Measurements from ENCODE around the gene RGS7. TPM values are rescaled to one million over a fixed set of nuclear protein-coding genes. Genes with fewer than 3 reads are reported as not detected.

RGS7 gene
- total RNA-seq, 4 donors from 2014 or later = 1.9 TPM; not detected in 3

DNA sequence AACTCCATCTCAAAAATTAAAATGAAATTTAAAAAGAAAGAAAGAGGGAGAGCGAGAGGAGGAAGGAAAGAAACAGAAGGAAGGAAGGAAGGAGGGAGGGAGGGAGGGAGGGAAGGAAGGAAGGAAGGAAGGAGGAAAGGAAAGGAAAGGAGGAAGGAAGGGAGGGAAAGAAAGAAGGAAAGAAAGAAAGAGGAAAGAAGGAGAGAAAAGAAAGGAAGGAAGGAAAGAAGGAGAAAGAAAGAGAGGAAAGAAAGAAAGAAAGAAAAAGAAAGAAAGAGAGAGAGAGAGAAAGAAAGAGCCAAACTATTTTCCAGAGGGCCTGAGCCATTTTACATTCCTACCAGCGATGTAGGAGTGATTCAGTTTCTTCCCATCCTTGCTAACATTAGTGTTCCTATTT, 364.0 kb downstream of the RGS7 start:
- TF ChIP-seq, protein P1, sequence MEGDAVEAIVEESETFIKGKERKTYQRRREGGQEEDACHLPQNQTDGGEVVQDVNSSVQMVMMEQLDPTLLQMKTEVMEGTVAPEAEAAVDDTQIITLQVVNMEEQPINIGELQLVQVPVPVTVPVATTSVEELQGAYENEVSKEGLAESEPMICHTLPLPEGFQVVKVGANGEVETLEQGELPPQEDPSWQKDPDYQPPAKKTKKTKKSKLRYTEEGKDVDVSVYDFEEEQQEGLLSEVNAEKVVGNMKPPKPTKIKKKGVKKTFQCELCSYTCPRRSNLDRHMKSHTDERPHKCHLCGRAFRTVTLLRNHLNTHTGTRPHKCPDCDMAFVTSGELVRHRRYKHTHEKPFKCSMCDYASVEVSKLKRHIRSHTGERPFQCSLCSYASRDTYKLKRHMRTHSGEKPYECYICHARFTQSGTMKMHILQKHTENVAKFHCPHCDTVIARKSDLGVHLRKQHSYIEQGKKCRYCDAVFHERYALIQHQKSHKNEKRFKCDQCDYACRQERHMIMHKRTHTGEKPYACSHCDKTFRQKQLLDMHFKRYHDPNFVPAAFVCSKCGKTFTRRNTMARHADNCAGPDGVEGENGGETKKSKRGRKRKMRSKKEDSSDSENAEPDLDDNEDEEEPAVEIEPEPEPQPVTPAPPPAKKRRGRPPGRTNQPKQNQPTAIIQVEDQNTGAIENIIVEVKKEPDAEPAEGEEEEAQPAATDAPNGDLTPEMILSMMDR (IDR thresholded peaks at IDR 0.05) = no peak
- no peak for TF ChIP-seq POLR2A (IDR thresholded peaks at IDR 0.05)
- H3K9me3 ChIP-seq = no peaks in the 10 kb centered on the region
- no peaks in the 10 kb centered on the region for H3K27me3 ChIP-seq
- no peaks in the 10 kb centered on the region for H3K36me3 ChIP-seq
- no peak overlapping the region for H3K27ac ChIP-seq
- H3K4me1 ChIP-seq = no peaks in the 10 kb centered on the region
- no peak for DNase-seq
- H3K4me3 ChIP-seq = no peak overlapping the region

DNA sequence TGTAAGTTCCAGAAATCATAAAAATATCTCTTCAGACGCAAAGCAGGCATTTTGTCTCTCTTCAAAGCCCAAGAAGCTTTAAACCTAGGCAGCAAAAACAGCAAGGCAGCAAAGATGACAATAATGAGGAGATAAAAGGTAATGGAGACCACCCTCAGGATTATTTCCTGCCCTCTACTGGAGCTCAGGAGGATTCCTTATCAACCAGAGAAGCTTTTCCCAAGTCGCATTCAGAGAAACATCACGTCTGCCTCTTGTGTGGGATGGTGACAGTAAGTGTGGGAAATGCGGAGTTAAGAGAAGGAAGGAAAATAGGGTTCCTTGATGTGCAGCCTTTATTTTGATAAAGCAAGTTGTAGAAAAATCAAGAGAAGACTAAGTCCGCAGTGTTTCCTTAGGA, 365.8 kb downstream of the RGS7 start:
- no peaks in the 10 kb centered on the region for H3K36me3 ChIP-seq
- no peaks in the 10 kb centered on the region for H3K4me1 ChIP-seq
- no peak overlapping the region for H3K4me3 ChIP-seq
- TF ChIP-seq, protein P1 (IDR thresholded peaks at IDR 0.05) = no peak
- no peak for TF ChIP-seq POLR2A (IDR thresholded peaks at IDR 0.05)
- DNase-seq = no peak
- no peak overlapping the region for H3K27ac ChIP-seq
- H3K9me3 ChIP-seq = no peaks in the 10 kb centered on the region
- no peaks in the 10 kb centered on the region for H3K27me3 ChIP-seq

DNA sequence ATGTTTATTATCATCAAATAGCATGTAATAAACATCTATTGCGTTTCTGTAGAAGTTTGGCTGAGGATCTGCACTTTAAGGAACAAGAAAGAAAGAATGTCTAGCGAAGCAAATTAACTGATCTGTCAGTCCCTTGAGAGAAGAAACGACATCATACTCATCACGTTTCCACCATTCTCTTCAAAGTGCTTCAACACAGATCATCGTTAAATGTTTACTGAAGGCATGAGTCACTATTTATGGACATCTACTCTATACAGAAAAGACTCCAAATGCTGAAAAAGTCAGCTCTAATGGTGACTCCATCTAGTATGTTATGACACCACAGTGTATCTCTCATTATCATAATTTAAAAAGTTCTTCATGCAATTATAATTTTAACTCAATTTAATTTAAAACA, 369.1 kb downstream of the RGS7 start:
- TF ChIP-seq, protein P1 (IDR thresholded peaks at IDR 0.05) = no peak
- no peak for TF ChIP-seq POLR2A (IDR thresholded peaks at IDR 0.05)
- no peak overlapping the region for H3K4me3 ChIP-seq
- no peaks in the 10 kb centered on the region for H3K9me3 ChIP-seq
- no peak overlapping the region for H3K27ac ChIP-seq
- no peaks in the 10 kb centered on the region for H3K36me3 ChIP-seq
- no peaks in the 10 kb centered on the region for H3K27me3 ChIP-seq
- no peaks in the 10 kb centered on the region for H3K4me1 ChIP-seq
- no peak for DNase-seq

DNA sequence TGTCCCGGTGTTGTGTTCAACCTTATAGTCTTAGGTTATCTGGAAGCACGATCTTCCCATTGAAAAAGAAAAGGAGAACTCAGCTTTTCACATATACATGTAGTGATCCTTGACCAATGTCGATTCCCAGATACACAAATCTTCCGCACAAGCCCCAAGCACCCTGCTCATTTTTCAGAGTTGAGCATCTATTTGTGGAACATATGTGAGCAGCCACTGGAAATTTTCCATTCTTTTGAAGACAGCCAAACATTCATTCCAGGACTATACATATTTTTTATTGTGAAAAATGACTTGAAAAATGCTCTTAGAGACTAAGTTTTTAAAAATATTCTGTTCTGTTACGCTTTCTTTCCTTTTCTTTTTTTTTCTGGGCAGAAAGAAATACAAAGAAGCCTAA, 371.9 kb downstream of the RGS7 start:
- no peak for DNase-seq
- Histone ChIP-seq H3K4me1 (no peaks in the 10 kb centered on the region), H3K27me3 (no peaks in the 10 kb centered on the region), H3K27ac (no peak overlapping the region), H3K36me3 (no peaks in the 10 kb centered on the region), H3K4me3 (no peak overlapping the region), H3K9me3 (no peaks in the 10 kb centered on the region)
- TF ChIP-seq POLR2A (IDR thresholded peaks at IDR 0.05) = no peak
- TF ChIP-seq, protein P1 (IDR thresholded peaks at IDR 0.05) = no peak

DNA sequence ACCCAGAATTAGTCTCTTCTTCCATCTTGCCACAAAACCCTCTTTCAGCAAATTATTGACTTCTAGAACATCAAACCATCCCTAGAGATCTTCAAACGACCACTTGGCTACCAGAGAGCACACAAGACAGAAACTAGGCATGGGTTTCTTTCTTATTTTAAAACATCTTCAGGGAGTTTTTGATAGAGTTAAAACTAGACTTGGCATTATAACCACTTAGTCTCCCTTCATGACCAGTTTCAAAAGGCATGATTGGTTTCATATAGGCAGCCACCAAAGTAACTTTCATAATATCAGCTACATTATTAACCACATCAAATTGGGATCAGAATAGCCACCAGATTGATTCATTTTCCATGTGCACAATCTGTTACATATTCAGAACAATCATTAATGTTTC, 376.7 kb downstream of the RGS7 start:
- H3K4me3 ChIP-seq = no peak overlapping the region
- no peaks in the 10 kb centered on the region for H3K9me3 ChIP-seq
- TF ChIP-seq POLR2A (IDR thresholded peaks at IDR 0.05) = no peak
- TF ChIP-seq, protein P1 (IDR thresholded peaks at IDR 0.05) = no peak
- no peaks in the 10 kb centered on the region for H3K36me3 ChIP-seq
- no peaks in the 10 kb centered on the region for H3K4me1 ChIP-seq
- no peak overlapping the region for H3K27ac ChIP-seq
- no peaks in the 10 kb centered on the region for H3K27me3 ChIP-seq
- DNase-seq = no peak

DNA sequence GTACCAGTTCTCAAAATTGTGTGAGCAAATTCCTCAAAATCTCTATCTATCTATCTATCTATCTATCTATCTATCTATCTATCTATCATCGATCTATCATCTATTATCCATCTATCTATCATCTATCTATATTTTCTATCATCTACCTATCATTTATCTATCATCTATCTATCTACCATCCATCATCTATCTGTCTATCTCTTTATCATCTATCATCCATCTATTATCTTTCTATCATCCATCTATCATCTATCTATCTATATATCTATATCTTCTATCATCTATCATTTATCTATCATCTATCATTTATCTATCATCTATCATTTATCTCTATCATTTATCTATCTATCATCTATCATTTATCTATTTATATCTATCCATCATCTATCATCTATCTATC, 380.3 kb downstream of the RGS7 start:
- Histone ChIP-seq H3K36me3 (no peaks in the 10 kb centered on the region), H3K27ac (no peak overlapping the region), H3K27me3 (no peaks in the 10 kb centered on the region), H3K4me1 (no peaks in the 10 kb centered on the region), H3K4me3 (no peak overlapping the region), H3K9me3 (no peaks in the 10 kb centered on the region)
- DNase-seq = no peak
- no peak for TF ChIP-seq POLR2A (IDR thresholded peaks at IDR 0.05)
- TF ChIP-seq, protein P1 (IDR thresholded peaks at IDR 0.05) = no peak

All from Peyer's patch (tissue), 4 donors.